ENCODE measurements around the gene SLC9A9. TPM values are rescaled to one million over a fixed set of nuclear protein-coding genes. Genes with fewer than 3 reads are reported as not detected.

SLC9A9 gene
- total and polyA plus RNA-seq, 10 of the 15 experiments (the other 5 are each of a cell fraction or from before 2014, with no cell fraction given), result 3.5 to 14.2 (median 9.3) TPM

GRCh38 chr3:143332026-143332425, 516.2 kb downstream of the SLC9A9 start (continued):
- TF ChIP-seq E2F4 (IDR thresholded peaks at IDR 0.05; ENCODE audit: low read depth, low read length) (no peak), CBFB (IDR thresholded peaks at IDR 0.05; ENCODE audit: low read depth) (no peak), SUZ12 (IDR thresholded peaks at IDR 0.05; ENCODE audit: unreplicated experiment) (no peak), RB1 (IDR thresholded peaks at IDR 0.05; ENCODE audit: borderline replicate concordance) (no peak), ETV6 (conservative IDR thresholded peaks at IDR 0.05 in 1 of 2, IDR thresholded peaks at IDR 0.05 in 1 of 2; ENCODE audit: borderline replicate concordance in 1 of 2, low read depth in 1 of 2) (no peak), KDM1A (IDR thresholded peaks at IDR 0.05; ENCODE audit: borderline replicate concordance) (no peak), NKRF (conservative IDR thresholded peaks at IDR 0.05) (no peak)

- no peak overlapping the region for H3K9ac ChIP-seq (ENCODE audit: control insufficient read depth, insufficient read depth, low read length)
- no peak overlapping the region for H3K27ac ChIP-seq (ENCODE audit: control insufficient read depth, insufficient read depth)
- no peaks in the 10 kb centered on the region for H3K79me2 ChIP-seq (ENCODE audit: control insufficient read depth, insufficient read depth, low read length)
- FAIRE-seq (no peak), ATAC-seq (no peak), DNase-seq (ENCODE audit: low read depth, low spot score) (no peak)
- ChIA-PET SMC1A (ENCODE audit: uncharacterized antibody, unreplicated experiment) (interaction anchor here (0.6 to 0.8 kb wide), 2 partner anchors 178 to 803 kb away, joined by 3 to 4 read pairs; no protein-coding TSS in a partner anchor), POLR2A (no interaction called here), CTCF (no interaction called here), RAD21 (ENCODE audit: unreplicated experiment) (no interaction called here)
- intact Hi-C loops (cut with micrococcal nuclease; ENCODE audit: unreplicated experiment), result no loop called here
- H3K4me3 ChIP-seq, result no peak overlapping the region
- no TSS peak for BruUV-seq (replicated peaks)
- no peak overlapping the region for H3K4me2 ChIP-seq (ENCODE audit: control insufficient read depth, insufficient read depth)
- H3K36me3 ChIP-seq (ENCODE audit: control insufficient read depth in 2 of 2, insufficient read depth in 2 of 2, low read length in 1 of 2), result no peaks in the 10 kb centered on the region
- H4K20me1 ChIP-seq (ENCODE audit: control insufficient read depth, insufficient read depth), result no peaks in the 10 kb centered on the region
- 75% methylated on average over 5 of the region's 5 CpGs for WGBS (ENCODE audit: insufficient coverage, insufficient replicate concordance, low lambda C conversion rate, missing lambda C conversion rate)
- H3K9me3 ChIP-seq (replicated peaks; ENCODE audit: control insufficient read depth, insufficient read depth, low read length), result no peaks in the 10 kb centered on the region
- H3K27me3 ChIP-seq (replicated peaks in 1 of 2; ENCODE audit: control insufficient read depth in 2 of 2, insufficient read depth in 2 of 2, low read length in 1 of 2), result no peaks in the 10 kb centered on the region
- no peak overlapping the region for H2AFZ ChIP-seq (ENCODE audit: control insufficient read depth, low read depth, low read length)
- H3K4me1 ChIP-seq (ENCODE audit: control insufficient read depth, insufficient read depth, low read length), result no peaks in the 10 kb centered on the region
- in situ Hi-C loops (cut with MboI), result no loop called here
- no peak for TF ChIP-seq CBX3 (IDR thresholded peaks at IDR 0.05; ENCODE audit: borderline replicate concordance, low read depth)
- no peak for TF ChIP-seq REST (IDR thresholded peaks at IDR 0.05; ENCODE audit: low read depth, low read length)
- no peak for TF ChIP-seq RUNX3 (IDR thresholded peaks at IDR 0.05; ENCODE audit: low read length)
- TF ChIP-seq CBX5 (IDR thresholded peaks at IDR 0.05; ENCODE audit: low read depth), result no peak
- no peak for TF ChIP-seq TAF1 (IDR thresholded peaks at IDR 0.05; ENCODE audit: borderline replicate concordance, low read depth, low read length)
- no peak for TF ChIP-seq SIX5 (IDR thresholded peaks at IDR 0.05; ENCODE audit: low read depth, low read length, severe bottlenecking)
- no peak for TF ChIP-seq SMC3 (IDR thresholded peaks at IDR 0.05; ENCODE audit: borderline replicate concordance, low read length)
- TF ChIP-seq USF1 (IDR thresholded peaks at IDR 0.05; ENCODE audit: borderline replicate concordance, extremely low read length, insufficient read depth, low read depth, low read length), result no peak
- no peak for TF ChIP-seq JUND (IDR thresholded peaks at IDR 0.05; ENCODE audit: low read depth, low read length)
- TF ChIP-seq HDAC6 (IDR thresholded peaks at IDR 0.05; ENCODE audit: unreplicated experiment), result no peak
Measured at GRCh38 chr3:143331350-143331749, 516.9 kb downstream of the SLC9A9 start.
